HG02870 (cell line): ENCODE results near the gene SETSIP.
"Not testable (repeated sequence)": the region's sequence is repeated elsewhere in the genome, so short reads cannot be mapped to it uniquely, and the experiment has no call there.

Source experiments
- ATAC-seq: cut with Tn5 transposase; IDR thresholded peaks from one replicate; pipeline ENCODE4 v1.9.1; 2021; ENCODE audit warnings: mild to moderate bottlenecking, moderate library complexity; ENCODE audit not compliant: unreplicated experiment

Gene SETSIP

GRCh38 chr1:92075311-92075710, at the start of gene SETSIP:
TSS of gene SETSIP (minus strand) at chr1:92075411. CDS start at chr1:92075411, 0 bp downstream.
- no peak for ATAC-seq

- ATAC-seq = no peak
These were observed 48.7 kb upstream of the SETSIP start for GRCh38 chr1:92123868-92124267.

- no peak for ATAC-seq
These were observed 43.6 kb upstream of the SETSIP start for GRCh38 chr1:92118826-92119225.

GRCh38 chr1:92117526-92117925, 42.3 kb upstream of the SETSIP start:
- no peak for ATAC-seq

GRCh38 chr1:92108631-92109030, 33.4 kb upstream of the SETSIP start:
- ATAC-seq = no peak

GRCh38 chr1:92105546-92106081, 30.4 kb upstream of the SETSIP start:
- ATAC-seq = no peak

- ATAC-seq = no peak
These were observed 21.1 kb upstream of the SETSIP start for GRCh38 chr1:92096317-92096716.

- ATAC-seq = no peak
These were observed 20.7 kb upstream of the SETSIP start for GRCh38 chr1:92095874-92096273.

GRCh38 chr1:92094595-92094994, 19.4 kb upstream of the SETSIP start:
- ATAC-seq = no peak

- ATAC-seq = no peak
These were observed 18.9 kb upstream of the SETSIP start for GRCh38 chr1:92094090-92094489.

GRCh38 chr1:92091625-92092024, 16.4 kb upstream of the SETSIP start:
- ATAC-seq = no peak

GRCh38 chr1:92087542-92087941, 12.3 kb upstream of the SETSIP start:
- ATAC-seq = no peak

- no peak for ATAC-seq
These were observed 10.5 kb upstream of the SETSIP start for GRCh38 chr1:92085727-92086126.

GRCh38 chr1:92084651-92085050, 9.4 kb upstream of the SETSIP start:
- no peak for ATAC-seq

GRCh38 chr1:92081031-92081430, 5.8 kb upstream of the SETSIP start:
- no peak for ATAC-seq

- peak; percentile 94 for ATAC-seq
These were observed 5.1 kb upstream of the SETSIP start, which contains the start of gene BTBD8 for GRCh38 chr1:92080128-92080985. TSS of gene BTBD8 (plus strand) at chr1:92080345. CDS start at chr1:92080572, 227 bp downstream.

- no peak for ATAC-seq
These were observed 4.2 kb upstream of the SETSIP start for GRCh38 chr1:92079441-92079840.

- not testable (repeated sequence) for ATAC-seq
These were observed 2.9 kb upstream of the SETSIP start for GRCh38 chr1:92078077-92078476.

- ATAC-seq = no peak
These were observed 1.2 kb upstream of the SETSIP start for GRCh38 chr1:92076363-92076762.

GRCh38 chr1:92074446-92074845, 765 bp downstream of the SETSIP start:
- not testable (repeated sequence) for ATAC-seq

GRCh38 chr1:92070892-92071291, 4.3 kb downstream of the SETSIP start:
- ATAC-seq = no peak

GRCh38 chr1:92066321-92066720, 8.9 kb downstream of the SETSIP start:
- no peak for ATAC-seq
